HepG2 (cell line): Measurements from ENCODE around the gene RHOD. TPM values are rescaled to one million over a fixed set of nuclear protein-coding genes. Genes with fewer than 3 reads are reported as not detected.

Experiments
- ARHGAP35 ChIP-seq: sonication (generic); formaldehyde crosslinking; IDR thresholded peaks from 2 replicates; pipeline ENCODE4 v1.9.0; 2022; ENCODE audit warnings: mild to moderate bottlenecking, inconsistent platforms, moderate library complexity, missing genetic modification reagents, borderline replicate concordance
- ARNT ChIP-seq: fragments of 450-650 bp; IDR thresholded peaks from 2 replicates; pipeline ENCODE4 v1.6.1; 2017
- BCL3 ChIP-seq: sonication (generic); formaldehyde crosslinking; IDR thresholded peaks from 2 replicates; pipeline ENCODE4 v1.5.1; 2020; ENCODE audit warnings: mild to moderate bottlenecking, missing genetic modification reagents, moderate library complexity
- BRF2 ChIP-seq: sonication (generic); formaldehyde crosslinking; IDR thresholded peaks from 2 replicates; pipeline ENCODE4 v1.8.1; 2022; ENCODE audit warnings: mild to moderate bottlenecking, missing genetic modification reagents
- CHCHD3 ChIP-seq: sonication (generic); formaldehyde crosslinking; IDR thresholded peaks from 2 replicates; pipeline ENCODE4 v1.8.0; 2022; ENCODE audit warnings: mild to moderate bottlenecking, missing genetic modification reagents, moderate library complexity
- ETV6 ChIP-seq: sonication (generic); formaldehyde crosslinking; conservative IDR thresholded peaks from 2 replicates; pipeline ENCODE4 v1.4.0; 2020; ENCODE audit warnings: missing genetic modification reagents
- GFI1 ChIP-seq: sonication (generic); formaldehyde crosslinking; IDR thresholded peaks from 2 replicates; pipeline ENCODE4 v1.5.0; 2020; ENCODE audit warnings: missing genetic modification reagents, mild to moderate bottlenecking, borderline replicate concordance
- MTERF4 ChIP-seq: sonication (generic); formaldehyde crosslinking; IDR thresholded peaks from 2 replicates; pipeline ENCODE4 v1.8.0; 2023; ENCODE audit warnings: mild to moderate bottlenecking, missing genetic modification reagents
- NR1H2 ChIP-seq: sonication (generic); formaldehyde crosslinking; IDR thresholded peaks from 2 replicates; pipeline ENCODE4 v1.8.1; 2022; ENCODE audit warnings: low read depth, missing genetic modification reagents, borderline replicate concordance
- PRDM15 ChIP-seq: sonication (generic); formaldehyde crosslinking; IDR thresholded peaks from 2 replicates; pipeline ENCODE4 v1.4.0; 2020; ENCODE audit warnings: missing genetic modification reagents
- PRMT3 ChIP-seq: sonication (generic); formaldehyde crosslinking; IDR thresholded peaks from 2 replicates; pipeline ENCODE4 v1.8.1; 2022; ENCODE audit warnings: low read depth, mild to moderate bottlenecking, moderate library complexity, missing genetic modification reagents, borderline replicate concordance
- SMYD3 ChIP-seq: sonication (generic); formaldehyde crosslinking; IDR thresholded peaks from 2 replicates; pipeline ENCODE4 v1.8.1; 2023; ENCODE audit warnings: mild to moderate bottlenecking, missing genetic modification reagents
- STAT6 ChIP-seq: sonication (generic); formaldehyde crosslinking; IDR thresholded peaks from 2 replicates; pipeline ENCODE4 v1.4.0; 2020; ENCODE audit warnings: missing genetic modification reagents, mild to moderate bottlenecking, borderline replicate concordance
- TBP ChIP-seq: sonication (generic); formaldehyde crosslinking; IDR thresholded peaks from 2 replicates; pipeline ENCODE4 v1.5.0; 2020; ENCODE audit warnings: missing genetic modification reagents
- ZNF335 ChIP-seq: sonication (generic); formaldehyde crosslinking; IDR thresholded peaks from 2 replicates; pipeline ENCODE4 v1.4.0; 2020; ENCODE audit warnings: missing genetic modification reagents
- ZNF484 ChIP-seq: sonication (generic); formaldehyde crosslinking; IDR thresholded peaks from 2 replicates; pipeline ENCODE4 v1.5.1; 2020; ENCODE audit warnings: mild to moderate bottlenecking, low read depth, missing genetic modification reagents, borderline replicate concordance
- ZNF567 ChIP-seq: sonication (generic); formaldehyde crosslinking; IDR thresholded peaks from 2 replicates; pipeline ENCODE4 v1.8.1; 2023; ENCODE audit warnings: mild to moderate bottlenecking, missing genetic modification reagents, borderline replicate concordance
- ZNF652 ChIP-seq: IDR thresholded peaks from 2 replicates; pipeline ENCODE4 v1.6.1; 2016; ENCODE audit warnings: low read depth, borderline replicate concordance
- ZNF747 ChIP-seq: sonication (generic); formaldehyde crosslinking; IDR thresholded peaks from 2 replicates; pipeline ENCODE4 v1.8.1; 2023; ENCODE audit warnings: missing genetic modification reagents, mild to moderate bottlenecking, borderline replicate concordance
- ZNF761 ChIP-seq: sonication (generic); formaldehyde crosslinking; conservative IDR thresholded peaks from 2 replicates; pipeline ENCODE4 v1.4.0; 2020; ENCODE audit warnings: mild to moderate bottlenecking, missing genetic modification reagents
- ZNF850 ChIP-seq: sonication (generic); formaldehyde crosslinking; conservative IDR thresholded peaks from 2 replicates; pipeline ENCODE4 v1.9.0; 2021; ENCODE audit warnings: mild to moderate bottlenecking, missing genetic modification reagents
- ZSCAN9 ChIP-seq: IDR thresholded peaks from 2 replicates; pipeline ENCODE4 v1.6.1; 2016; ENCODE audit warnings: borderline replicate concordance
- polyA plus RNA-seq, 8 experiments: library from polyadenylated mRNA; depleted of rRNA in 3 of 8; stranded (reverse) in 7 of 8; unstranded in 1 of 8; fragments of >200 nt; fragmentation: Illumina TruSeq in 4 of 8; extraction: Trizol in 4 of 8; gene quantifications; 2 replicates each; pipeline versions ENCODE4 v1.2.1 to v1.2.3, GENCODE V29; 2011 to 2016; ENCODE audit warnings: low read depth in 4 of 8, missing spikeins in 1 of 8, mixed read lengths in 1 of 8; ENCODE audit not compliant: insufficient read depth in 1 of 8
- total RNA-seq, 5 experiments: library from RNA; depleted of rRNA; stranded (reverse); fragments of >200 nt; fragmentation: Illumina TruSeq; extraction: Trizol; gene quantifications; 2 replicates each; pipeline ENCODE4 v1.2.3, GENCODE V29; 2016; ENCODE audit warnings: low read depth in 1 of 5

Gene RHOD
- total and polyA plus RNA-seq, 2 of the 13 experiments (the other 11 are each of a cell fraction or from before 2014, with no cell fraction given), result 0.27 to 0.98 TPM

GRCh38 chr11:67041602-67042001 lies 15.0 kb upstream of the RHOD start (continued):
- TF ChIP-seq STAT6 (CRISPR knock-in tag) (no peak), TBP (CRISPR knock-in tag) (no peak), PRDM15 (no peak), PRMT3 (no peak), ZNF850 (CRISPR knock-in tag) (no peak), ZSCAN9 (CRISPR knock-in tag) (no peak), CHCHD3 (CRISPR knock-in tag) (no peak), BCL3 (CRISPR knock-in tag) (no peak), ZNF335 (no peak), ZNF484 (CRISPR knock-in tag) (no peak), SMYD3 (CRISPR knock-in tag) (no peak), ZNF567 (CRISPR knock-in tag) (no peak), ZNF761 (CRISPR knock-in tag) (no peak), MTERF4 (CRISPR knock-in tag) (no peak), GFI1 (peak; percentile 42; the same call in 1 of the 2 replicates), ZNF747 (no peak), ZNF652 (CRISPR knock-in tag) (no peak), ARNT (no peak), BRF2 (CRISPR knock-in tag) (no peak), NR1H2 (no peak), ETV6 (no peak), ARHGAP35 (CRISPR knock-in tag) (no peak)
